H1 (cell line): ENCODE data around the gene GOLGA8A. TPM values are rescaled to one million over a fixed set of nuclear protein-coding genes. Genes with fewer than 3 reads are reported as not detected.

Source experiments
- HDAC2 ChIP-seq, 2 experiments: fragments of 300-600 bp in 1 of 2; sonication (generic) in 1 of 2; IDR thresholded peaks; 2 replicates each; pipeline ENCODE4 v1.6.1; 2011 to 2012; ENCODE audit warnings: low read depth in 2 of 2, low read length in 2 of 2, mild to moderate bottlenecking in 2 of 2, moderate library complexity in 2 of 2, borderline replicate concordance in 1 of 2, inconsistent platforms in 1 of 2
- MAFK ChIP-seq: IDR thresholded peaks from 2 replicates; pipeline ENCODE4 v1.6.1; 2012; ENCODE audit warnings: low read depth, mild to moderate bottlenecking, improper control_type of control experiment, low read length
- SIRT6 ChIP-seq: IDR thresholded peaks from one replicate; pipeline ENCODE4 v1.7.1; 2012; ENCODE audit warnings: low read length, inconsistent platforms
- polyA plus RNA-seq, 7 experiments: library from polyadenylated mRNA; depleted of rRNA in 3 of 7; stranded (reverse) in 5 of 7; unstranded in 2 of 7; fragments of >200 nt in 5 of 7; fragments of 200-250 nt in 2 of 7; gene quantifications; 1 replicate in 5 of 7; 2 replicates in 1 of 7; 4 replicates in 1 of 7; pipeline versions ENCODE4 v1.2.1 to v1.2.3, GENCODE V29; 2011 to 2013; ENCODE audit warnings: missing spikeins in 2 of 7, mixed read lengths in 2 of 7
- total RNA-seq: library from RNA; stranded (reverse); fragmentation: NEBNext Ultra II Directional; extraction: Animal tissue kit (Norgen Biotek cat#: 25700); gene quantifications from 2 replicates; pipeline ENCODE4 v1.2.1, GENCODE V29; 2021
- TF ChIP-seq, protein P1 (sequence below): fragments of 300-600 bp; sonication (generic); IDR thresholded peaks from 2 replicates; pipeline ENCODE4 v1.7.1; 2012; ENCODE audit warnings: low read length, moderate library complexity, mild to moderate bottlenecking, inconsistent platforms; ENCODE audit not compliant: insufficient replicate concordance

GOLGA8A gene
- total and polyA plus RNA-seq, 2 of the 8 experiments (the other 6 are each of a cell fraction or from before 2014, with no cell fraction given), result 5.5 to 20.0 TPM

DNA sequence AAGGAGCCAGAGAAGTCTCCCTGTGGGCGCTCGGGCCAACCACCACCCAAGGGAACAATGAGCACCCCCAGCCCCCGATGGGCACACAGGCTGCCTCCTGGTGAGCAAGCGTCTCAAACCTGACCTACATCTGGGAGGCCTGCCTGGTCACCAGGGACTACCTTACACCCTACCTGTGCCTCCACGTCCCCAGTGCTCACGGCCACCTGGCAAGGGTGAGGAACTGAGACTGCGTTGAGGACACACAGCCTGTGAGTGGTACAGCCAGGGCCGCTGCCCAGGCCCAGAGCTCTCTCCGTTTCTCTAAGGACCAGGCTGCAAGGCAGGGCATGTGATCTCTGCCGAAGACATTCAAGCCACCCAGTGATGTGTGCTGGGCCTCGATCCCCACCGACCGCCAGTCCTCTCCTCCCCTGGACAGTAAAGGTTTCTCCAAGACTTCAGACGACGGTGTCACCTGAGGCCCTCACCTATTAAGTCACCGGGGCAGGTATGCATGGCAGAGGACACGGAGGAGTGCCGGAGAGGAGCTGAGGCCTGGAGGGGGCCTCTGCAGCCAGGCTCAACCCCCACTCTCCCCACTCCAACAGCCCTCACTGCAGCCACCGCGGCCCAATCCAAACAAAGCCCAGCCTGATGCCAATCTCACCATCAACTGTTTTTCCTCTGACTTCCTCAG, 2.8 kb downstream of the GOLGA8A start (continued):
- TF ChIP-seq HDAC2 (IDR thresholded peaks at IDR 0.05; ENCODE audit: borderline replicate concordance in 1 of 2, low read depth in 2 of 2, low read length in 2 of 2) (no peak), MAFK (no peak), SIRT6 (no peak)
- TF ChIP-seq, protein P1, sequence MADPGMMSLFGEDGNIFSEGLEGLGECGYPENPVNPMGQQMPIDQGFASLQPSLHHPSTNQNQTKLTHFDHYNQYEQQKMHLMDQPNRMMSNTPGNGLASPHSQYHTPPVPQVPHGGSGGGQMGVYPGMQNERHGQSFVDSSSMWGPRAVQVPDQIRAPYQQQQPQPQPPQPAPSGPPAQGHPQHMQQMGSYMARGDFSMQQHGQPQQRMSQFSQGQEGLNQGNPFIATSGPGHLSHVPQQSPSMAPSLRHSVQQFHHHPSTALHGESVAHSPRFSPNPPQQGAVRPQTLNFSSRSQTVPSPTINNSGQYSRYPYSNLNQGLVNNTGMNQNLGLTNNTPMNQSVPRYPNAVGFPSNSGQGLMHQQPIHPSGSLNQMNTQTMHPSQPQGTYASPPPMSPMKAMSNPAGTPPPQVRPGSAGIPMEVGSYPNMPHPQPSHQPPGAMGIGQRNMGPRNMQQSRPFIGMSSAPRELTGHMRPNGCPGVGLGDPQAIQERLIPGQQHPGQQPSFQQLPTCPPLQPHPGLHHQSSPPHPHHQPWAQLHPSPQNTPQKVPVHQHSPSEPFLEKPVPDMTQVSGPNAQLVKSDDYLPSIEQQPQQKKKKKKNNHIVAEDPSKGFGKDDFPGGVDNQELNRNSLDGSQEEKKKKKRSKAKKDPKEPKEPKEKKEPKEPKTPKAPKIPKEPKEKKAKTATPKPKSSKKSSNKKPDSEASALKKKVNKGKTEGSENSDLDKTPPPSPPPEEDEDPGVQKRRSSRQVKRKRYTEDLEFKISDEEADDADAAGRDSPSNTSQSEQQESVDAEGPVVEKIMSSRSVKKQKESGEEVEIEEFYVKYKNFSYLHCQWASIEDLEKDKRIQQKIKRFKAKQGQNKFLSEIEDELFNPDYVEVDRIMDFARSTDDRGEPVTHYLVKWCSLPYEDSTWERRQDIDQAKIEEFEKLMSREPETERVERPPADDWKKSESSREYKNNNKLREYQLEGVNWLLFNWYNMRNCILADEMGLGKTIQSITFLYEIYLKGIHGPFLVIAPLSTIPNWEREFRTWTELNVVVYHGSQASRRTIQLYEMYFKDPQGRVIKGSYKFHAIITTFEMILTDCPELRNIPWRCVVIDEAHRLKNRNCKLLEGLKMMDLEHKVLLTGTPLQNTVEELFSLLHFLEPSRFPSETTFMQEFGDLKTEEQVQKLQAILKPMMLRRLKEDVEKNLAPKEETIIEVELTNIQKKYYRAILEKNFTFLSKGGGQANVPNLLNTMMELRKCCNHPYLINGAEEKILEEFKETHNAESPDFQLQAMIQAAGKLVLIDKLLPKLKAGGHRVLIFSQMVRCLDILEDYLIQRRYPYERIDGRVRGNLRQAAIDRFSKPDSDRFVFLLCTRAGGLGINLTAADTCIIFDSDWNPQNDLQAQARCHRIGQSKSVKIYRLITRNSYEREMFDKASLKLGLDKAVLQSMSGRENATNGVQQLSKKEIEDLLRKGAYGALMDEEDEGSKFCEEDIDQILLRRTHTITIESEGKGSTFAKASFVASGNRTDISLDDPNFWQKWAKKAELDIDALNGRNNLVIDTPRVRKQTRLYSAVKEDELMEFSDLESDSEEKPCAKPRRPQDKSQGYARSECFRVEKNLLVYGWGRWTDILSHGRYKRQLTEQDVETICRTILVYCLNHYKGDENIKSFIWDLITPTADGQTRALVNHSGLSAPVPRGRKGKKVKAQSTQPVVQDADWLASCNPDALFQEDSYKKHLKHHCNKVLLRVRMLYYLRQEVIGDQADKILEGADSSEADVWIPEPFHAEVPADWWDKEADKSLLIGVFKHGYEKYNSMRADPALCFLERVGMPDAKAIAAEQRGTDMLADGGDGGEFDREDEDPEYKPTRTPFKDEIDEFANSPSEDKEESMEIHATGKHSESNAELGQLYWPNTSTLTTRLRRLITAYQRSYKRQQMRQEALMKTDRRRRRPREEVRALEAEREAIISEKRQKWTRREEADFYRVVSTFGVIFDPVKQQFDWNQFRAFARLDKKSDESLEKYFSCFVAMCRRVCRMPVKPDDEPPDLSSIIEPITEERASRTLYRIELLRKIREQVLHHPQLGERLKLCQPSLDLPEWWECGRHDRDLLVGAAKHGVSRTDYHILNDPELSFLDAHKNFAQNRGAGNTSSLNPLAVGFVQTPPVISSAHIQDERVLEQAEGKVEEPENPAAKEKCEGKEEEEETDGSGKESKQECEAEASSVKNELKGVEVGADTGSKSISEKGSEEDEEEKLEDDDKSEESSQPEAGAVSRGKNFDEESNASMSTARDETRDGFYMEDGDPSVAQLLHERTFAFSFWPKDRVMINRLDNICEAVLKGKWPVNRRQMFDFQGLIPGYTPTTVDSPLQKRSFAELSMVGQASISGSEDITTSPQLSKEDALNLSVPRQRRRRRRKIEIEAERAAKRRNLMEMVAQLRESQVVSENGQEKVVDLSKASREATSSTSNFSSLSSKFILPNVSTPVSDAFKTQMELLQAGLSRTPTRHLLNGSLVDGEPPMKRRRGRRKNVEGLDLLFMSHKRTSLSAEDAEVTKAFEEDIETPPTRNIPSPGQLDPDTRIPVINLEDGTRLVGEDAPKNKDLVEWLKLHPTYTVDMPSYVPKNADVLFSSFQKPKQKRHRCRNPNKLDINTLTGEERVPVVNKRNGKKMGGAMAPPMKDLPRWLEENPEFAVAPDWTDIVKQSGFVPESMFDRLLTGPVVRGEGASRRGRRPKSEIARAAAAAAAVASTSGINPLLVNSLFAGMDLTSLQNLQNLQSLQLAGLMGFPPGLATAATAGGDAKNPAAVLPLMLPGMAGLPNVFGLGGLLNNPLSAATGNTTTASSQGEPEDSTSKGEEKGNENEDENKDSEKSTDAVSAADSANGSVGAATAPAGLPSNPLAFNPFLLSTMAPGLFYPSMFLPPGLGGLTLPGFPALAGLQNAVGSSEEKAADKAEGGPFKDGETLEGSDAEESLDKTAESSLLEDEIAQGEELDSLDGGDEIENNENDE, result no peak
- TF ChIP-seq, all 59 proteins: peak for 0
